ENCODE data around the gene TMEM225B.
"Not testable (repeated sequence)": the region's sequence is repeated elsewhere in the genome, so short reads cannot be mapped to it uniquely, and the experiment has no call there.

Gene TMEM225B

GRCh38 chr7:99624484-99624883 lies 26.4 kb downstream of the TMEM225B start:
- DNase-seq, result peak; percentile 80

- DNase-seq, result no peak
These were observed 27.3 kb downstream of the TMEM225B start for GRCh38 chr7:99625321-99625720.

GRCh38 chr7:99625961-99626360 lies 27.9 kb downstream of the TMEM225B start:
- no peak for DNase-seq

- DNase-seq, result no peak
These were observed 28.6 kb downstream of the TMEM225B start for GRCh38 chr7:99626661-99627060.

- no peak for DNase-seq
These were observed 29.4 kb downstream of the TMEM225B start for GRCh38 chr7:99627513-99627912.

- no peak for DNase-seq
These were observed 30.7 kb downstream of the TMEM225B start for GRCh38 chr7:99628471-99629465.

GRCh38 chr7:99629643-99630042 lies 31.6 kb downstream of the TMEM225B start:
- no peak for DNase-seq

- peak; percentile 73 for DNase-seq
These were observed 33.4 kb downstream of the TMEM225B start for GRCh38 chr7:99631295-99632109.

- DNase-seq, result not testable (repeated sequence)
These were observed 39.3 kb downstream of the TMEM225B start for GRCh38 chr7:99637414-99637813.

GRCh38 chr7:99638731-99639130 lies 40.7 kb downstream of the TMEM225B start:
- no peak for DNase-seq

- no peak for DNase-seq
These were observed 41.2 kb downstream of the TMEM225B start for GRCh38 chr7:99639267-99639666.

GRCh38 chr7:99642027-99642426 lies 44.0 kb downstream of the TMEM225B start:
- DNase-seq, result no peak

GRCh38 chr7:99643464-99643863 lies 45.4 kb downstream of the TMEM225B start:
- DNase-seq, result no peak

GRCh38 chr7:99644431-99644830 lies 46.4 kb downstream of the TMEM225B start:
- no peak for DNase-seq

- DNase-seq, result no peak
These were observed 47.5 kb downstream of the TMEM225B start for GRCh38 chr7:99645590-99645989.

GRCh38 chr7:99648843-99649242 lies 50.8 kb downstream of the TMEM225B start:
- peak; percentile 26 for DNase-seq

- no peak for DNase-seq
These were observed 53.2 kb downstream of the TMEM225B start for GRCh38 chr7:99651290-99651689.

- no peak for DNase-seq
These were observed 54.6 kb downstream of the TMEM225B start for GRCh38 chr7:99652671-99653070.

GRCh38 chr7:99653269-99653668 lies 55.2 kb downstream of the TMEM225B start:
- not testable (repeated sequence) for DNase-seq

- DNase-seq, result no peak
These were observed 55.7 kb downstream of the TMEM225B start for GRCh38 chr7:99653754-99654153.

- not testable (repeated sequence) for DNase-seq
These were observed 56.6 kb downstream of the TMEM225B start for GRCh38 chr7:99654626-99655025.

- not testable (repeated sequence) for DNase-seq
These were observed 59.8 kb downstream of the TMEM225B start for GRCh38 chr7:99657879-99658278.

Measured in stimulated activated CD4-positive, alpha-beta T cell treated with anti-CD3 and anti-CD28 coated beads, Interleukin-1b, Interleukin-23, amount 100 ng/mL, for 48 hours (primary cell).